ENCODE results near the gene OR56A4.
"Not testable (repeated sequence)": the region's sequence is repeated elsewhere in the genome, so short reads cannot be mapped to it uniquely, and the experiment has no call there.

Gene OR56A4, protein sequence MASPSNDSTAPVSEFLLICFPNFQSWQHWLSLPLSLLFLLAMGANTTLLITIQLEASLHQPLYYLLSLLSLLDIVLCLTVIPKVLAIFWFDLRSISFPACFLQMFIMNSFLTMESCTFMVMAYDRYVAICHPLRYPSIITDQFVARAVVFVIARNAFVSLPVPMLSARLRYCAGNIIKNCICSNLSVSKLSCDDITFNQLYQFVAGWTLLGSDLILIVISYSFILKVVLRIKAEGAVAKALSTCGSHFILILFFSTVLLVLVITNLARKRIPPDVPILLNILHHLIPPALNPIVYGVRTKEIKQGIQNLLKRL

DNA sequence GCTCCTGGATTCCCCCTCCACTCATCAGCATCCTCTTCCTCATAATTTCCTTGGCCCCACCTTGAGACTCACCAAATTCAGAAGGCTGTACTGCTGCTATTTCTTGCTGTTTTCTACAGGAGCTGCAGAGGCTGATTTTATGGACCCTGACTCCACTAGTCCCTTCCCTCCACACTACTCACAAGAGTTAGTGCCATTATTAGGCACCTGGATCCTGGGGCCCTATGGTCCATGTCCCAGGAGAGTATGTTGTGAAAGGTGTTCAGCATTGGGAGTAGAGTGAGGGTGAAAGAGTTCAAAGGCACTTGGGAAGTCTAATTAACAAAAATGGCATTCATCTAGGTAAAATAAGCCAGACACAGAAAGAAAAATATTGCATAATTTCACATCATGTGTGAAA is at the start of gene OR56A4:
Gene OR56A4 (minus strand): TSS at position 101 of the 400 bp plus-strand sequence. CDS start 3,954 bp downstream, outside the sequence.
- no peak for DNase-seq

DNA sequence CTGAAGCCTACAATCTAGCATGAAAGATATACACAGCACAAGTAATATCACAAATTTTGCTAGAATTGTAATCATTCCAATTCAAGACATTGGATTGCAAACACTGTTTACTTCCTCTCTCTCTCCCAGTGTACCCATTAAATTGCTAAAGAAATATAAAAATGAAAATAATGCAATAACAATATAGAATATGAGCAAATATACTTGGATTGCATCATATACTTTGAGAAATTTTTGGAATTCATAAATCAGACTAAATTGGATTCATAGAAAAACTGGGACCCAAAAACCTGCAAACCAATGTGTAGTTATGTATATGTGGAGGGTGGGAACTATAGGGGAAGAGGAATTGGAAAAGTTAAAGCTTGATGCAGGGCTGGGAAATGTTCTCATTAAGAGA is 48.8 kb upstream of the OR56A4 start:
- DNase-seq: no peak

DNA sequence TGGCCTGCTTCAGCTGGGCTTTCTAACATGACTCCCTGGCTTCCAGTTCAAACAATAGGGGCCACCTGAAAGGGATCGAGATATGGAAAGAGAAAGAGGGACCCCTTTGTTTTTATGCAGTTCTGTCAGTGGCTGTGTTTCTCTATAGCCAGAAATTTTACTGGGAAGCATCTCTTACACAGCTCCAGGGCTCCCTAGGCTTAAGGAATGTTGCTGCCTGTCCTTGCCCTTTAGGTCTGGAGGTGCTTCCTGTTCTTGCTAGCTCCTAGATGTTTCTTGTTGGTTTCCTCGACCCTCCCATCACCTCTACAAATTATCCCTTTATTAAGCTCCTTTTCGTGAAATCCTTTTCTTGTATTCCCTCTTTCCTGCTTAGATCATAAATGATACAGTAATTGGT is 45.6 kb upstream of the OR56A4 start:
- no peak for DNase-seq

DNA sequence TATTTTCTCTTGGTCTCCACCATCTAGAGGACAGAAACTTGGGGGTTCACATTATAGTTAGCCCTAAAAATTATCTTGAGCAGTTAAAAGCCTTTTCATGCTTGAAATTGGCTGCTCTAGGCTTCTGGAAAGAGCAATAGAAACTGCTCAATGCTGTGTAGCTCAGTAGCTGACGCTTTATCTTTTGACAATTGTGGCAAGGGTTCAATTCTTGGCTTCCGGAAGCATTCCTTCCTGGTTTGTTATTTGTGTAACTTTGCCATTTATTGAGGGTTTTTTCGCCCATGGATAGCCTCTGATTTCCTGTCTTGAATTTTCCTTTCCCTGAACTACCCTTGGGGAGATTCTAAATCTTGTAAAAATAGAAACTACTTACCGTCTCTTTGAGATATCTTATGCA is 34.1 kb upstream of the OR56A4 start:
- DNase-seq: no peak

DNA sequence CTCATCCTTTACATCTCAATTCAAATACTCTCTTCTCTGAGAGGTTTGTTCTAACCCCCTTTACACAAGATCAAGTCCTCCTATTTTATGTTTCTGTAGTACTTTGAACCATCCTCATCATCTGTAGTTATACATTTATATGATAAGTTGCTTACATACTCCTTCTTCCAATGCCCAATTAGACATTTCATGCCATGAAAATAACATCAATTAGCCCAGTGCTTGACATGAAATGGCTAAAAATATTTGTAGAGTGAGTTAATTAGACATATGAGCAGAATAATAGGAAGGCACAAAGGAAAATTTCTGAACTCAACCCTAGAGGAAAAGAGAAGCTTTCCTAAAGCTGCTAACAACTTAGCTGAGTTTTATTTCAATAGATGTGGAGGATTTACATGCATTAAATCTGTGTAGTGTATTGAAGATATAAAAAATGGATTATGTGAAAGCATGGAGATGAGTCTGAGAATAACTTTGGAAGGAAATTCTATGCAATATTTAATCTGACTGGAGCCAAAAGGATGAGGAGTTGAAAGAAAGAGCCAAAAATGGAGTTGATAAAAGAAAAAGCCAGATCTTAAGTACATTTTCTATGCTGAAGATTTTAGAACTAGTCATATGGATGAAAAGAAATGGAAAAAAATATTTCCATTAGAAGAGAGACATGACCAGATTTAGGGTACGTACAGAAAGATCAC is 24.1 kb upstream of the OR56A4 start, which contains the start of gene OR56A1:
Gene OR56A1 (minus strand): TSS at position 51 of the 698 bp plus-strand sequence. CDS start 3,066 bp downstream, outside the sequence.
- DNase-seq: no peak

DNA sequence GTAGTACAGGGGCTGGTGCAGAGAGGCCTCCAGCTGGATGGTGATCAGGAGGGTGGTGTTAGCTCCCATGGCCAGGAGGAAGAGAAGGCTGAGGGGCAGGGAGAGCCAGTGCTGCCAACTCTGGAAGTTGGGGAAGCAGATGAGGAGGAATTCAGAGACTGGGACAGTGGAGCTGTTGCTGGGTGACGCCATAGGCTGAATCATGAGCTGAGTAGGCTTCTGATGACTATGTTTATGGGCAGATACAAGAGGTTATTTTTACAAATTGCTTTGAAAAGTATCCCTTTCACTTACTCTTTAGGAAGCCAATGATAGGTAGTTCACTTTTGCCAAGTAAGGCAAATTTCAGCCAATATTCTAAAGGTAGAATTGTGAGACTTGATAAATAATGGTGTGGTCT is 20.8 kb upstream of the OR56A4 start:
- DNase-seq: no peak

DNA sequence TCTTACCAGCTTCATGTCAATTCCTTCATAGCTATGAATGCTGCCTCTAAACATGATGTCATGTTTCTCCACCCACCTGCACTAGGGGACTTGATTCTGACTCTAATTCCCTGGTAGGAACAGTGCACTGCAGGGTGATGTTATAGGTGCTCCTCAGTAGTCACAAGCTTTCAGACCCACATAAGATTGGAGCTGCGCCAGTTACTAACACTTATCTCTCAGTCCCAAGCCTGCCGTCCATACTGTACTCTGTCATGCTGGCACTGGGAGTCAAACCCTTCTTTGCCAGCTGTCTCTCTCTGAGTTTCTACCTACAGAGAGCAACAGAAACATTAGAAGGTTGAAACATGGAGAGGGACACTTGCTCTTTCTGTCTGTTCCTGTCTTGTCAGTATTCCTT is 18.3 kb upstream of the OR56A4 start:
- DNase-seq: no peak

DNA sequence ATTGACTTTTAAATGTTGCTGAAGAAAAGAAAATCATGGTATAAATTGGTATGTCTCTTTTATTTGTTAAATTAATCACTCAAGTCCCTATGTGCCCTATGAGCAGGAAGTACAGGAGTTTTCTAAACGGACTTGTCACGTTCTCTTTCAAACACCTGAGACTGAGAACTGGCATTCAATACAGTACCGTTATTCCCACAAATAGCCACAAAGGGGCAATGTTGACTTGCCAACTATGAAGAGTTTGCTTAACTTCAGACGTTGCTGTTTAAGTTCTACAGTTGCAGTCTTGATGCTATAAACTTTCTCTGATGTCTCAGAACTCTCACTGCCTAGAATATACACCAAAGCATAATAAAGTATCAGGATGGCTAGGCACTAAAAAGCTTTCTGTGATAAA is 16.2 kb upstream of the OR56A4 start:
- DNase-seq: peak; percentile 7

DNA sequence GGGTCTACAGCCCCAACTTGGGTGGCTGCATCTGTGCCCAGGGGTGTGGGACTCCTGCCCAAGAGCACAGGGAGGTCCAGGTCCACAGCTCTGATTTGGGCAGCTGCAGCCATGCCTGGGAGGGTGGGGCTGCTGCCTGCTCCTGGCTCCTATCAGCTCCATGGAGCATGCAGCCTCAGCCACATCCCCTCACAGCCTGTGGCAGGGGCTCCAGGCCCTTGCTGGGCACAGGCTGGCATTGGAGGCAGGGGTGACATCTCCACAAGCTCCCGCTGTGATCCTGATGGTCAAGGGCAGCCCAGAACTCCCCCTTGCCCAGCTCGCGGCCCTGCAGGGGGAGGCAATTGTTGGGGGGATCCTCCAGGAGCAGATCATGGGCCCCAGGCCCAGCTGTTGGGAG is 6.3 kb upstream of the OR56A4 start:
- DNase-seq: no peak

DNA sequence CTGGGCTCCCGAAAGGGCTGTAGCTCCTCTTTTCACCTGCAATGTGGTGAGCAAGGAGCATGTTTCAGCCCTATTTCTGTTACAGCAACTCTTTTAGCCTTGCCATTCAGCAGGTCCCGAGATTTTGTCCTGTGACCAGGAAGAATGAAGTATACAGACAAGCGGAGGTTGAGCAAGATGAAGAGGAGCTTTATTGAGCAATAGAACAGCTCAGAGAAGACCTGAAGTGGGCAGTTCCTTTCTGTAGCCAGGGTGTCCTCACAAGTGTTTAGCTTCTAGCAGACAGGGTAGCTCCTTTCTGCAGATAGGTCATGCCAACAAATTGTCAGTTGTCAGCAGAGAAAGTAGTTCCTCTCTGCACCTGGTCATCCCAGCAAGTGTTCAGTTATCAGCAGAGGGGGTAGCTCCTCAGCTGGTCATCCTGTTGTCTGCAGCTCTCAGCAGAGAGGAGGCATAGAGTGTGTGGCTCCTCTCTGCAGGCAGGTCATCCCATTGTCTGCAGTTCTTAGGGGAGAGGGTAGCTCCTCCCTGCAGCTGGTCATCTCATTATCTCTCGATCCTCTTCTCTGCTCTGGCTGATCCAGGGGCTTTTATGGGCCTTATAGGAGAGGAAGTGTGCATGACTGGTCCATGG is 5.4 kb upstream of the OR56A4 start:
- DNase-seq: no peak

DNA sequence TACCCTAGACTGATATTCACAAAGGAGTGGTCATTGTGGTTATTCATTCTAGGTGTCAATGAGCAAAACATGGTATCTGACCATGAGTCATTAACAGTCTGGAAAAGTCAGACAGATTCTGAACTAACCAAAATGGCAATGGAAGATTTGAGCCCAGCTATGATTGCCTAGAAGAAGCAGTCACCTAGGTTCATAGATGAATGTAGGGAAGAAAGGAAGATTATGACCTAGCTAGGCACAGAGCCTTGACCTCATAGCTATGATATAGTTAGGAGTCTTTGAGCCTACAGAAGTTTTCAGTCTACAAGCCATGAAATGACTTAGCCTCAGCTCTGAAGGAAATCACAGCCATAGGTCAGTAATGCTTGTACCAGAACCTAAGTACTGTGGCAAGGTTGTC is 351 bp downstream of the OR56A4 start:
- no peak for DNase-seq

DNA sequence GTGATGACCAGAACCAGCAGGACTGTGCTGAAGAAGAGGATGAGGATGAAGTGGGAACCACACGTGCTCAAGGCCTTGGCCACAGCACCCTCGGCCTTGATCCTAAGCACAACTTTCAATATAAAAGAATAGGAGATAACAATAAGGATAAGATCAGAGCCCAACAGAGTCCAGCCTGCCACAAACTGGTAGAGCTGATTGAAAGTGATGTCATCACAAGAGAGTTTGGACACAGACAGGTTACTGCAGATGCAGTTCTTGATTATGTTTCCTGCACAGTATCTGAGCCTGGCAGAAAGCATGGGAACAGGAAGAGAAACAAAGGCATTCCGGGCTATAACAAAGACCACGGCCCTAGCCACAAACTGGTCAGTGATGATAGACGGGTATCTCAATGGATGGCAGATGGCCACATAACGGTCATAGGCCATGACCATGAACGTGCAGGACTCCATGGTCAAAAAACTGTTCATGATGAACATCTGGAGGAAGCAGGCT is 4.5 kb downstream of the OR56A4 start:
- no peak for DNase-seq

DNA sequence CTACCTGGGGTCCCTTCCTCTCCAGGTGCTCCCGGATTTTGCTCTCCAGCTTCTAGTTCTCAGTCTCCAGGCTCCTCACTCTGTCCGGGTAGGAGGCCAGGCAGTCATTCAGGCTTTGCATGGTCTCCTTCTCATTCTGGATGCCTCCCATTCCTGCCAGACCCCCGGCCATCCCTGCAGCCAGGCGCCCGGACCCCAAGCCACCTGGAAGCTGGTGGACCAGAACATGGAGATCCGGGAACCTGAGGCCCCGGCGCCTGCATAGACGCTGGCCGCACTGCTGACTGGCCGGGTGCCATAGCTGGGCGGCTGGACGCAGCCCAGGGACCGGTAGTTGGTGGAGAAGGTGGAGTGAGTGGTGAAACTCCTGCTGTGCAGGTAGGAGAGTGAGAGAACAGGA is 12.0 kb downstream of the OR56A4 start:
- no peak for DNase-seq

DNA sequence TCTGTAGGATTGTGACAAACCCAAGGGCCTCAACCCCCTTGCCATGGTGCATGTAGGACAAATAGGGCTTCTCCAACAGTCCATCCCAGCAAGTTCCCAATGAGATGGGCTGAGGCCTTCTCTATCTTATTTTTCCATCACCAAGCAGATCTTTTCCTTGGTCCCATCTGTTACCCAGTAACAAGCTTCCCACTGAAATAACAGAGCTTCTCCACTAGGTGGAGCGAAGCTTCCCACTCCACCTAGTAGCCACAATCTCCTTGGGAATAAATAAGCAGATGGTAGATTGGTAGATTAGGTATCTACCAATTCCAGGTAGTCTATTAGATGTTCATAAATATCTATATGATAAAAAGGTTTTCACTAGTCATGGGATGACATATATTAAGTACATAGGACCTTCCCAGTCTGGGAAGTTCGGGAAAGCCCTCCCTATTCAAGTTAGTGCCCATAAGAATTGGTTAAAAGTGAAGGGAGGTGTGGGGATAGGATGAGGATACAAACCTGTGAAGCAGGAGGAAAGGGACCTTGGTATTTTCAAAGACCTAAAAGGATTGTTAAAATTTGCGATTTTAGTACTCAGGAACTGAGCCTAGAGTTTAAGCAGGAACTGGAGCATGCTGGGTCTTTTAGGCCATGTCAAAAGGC is 14.0 kb downstream of the OR56A4 start:
- DNase-seq: no peak

DNA sequence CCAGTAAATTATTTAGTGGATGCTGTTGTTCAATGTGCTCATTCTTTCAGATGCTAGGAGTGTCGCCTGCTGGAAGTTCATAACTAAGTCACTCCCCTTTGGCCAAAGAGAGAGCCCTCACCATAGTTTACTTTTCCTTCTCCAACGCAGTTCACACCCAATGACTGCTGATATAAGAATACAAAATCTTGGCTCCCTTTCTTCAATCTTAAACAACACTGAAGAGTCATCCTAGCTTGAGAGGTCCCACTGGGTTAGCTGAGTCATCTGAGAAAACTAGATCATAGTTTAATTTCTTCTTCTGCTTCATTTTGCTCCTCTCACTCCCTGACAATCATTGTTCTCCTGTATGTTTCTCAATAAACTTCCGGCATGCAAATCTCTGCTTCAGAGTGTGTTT is 14.6 kb downstream of the OR56A4 start:
- DNase-seq: no peak

DNA sequence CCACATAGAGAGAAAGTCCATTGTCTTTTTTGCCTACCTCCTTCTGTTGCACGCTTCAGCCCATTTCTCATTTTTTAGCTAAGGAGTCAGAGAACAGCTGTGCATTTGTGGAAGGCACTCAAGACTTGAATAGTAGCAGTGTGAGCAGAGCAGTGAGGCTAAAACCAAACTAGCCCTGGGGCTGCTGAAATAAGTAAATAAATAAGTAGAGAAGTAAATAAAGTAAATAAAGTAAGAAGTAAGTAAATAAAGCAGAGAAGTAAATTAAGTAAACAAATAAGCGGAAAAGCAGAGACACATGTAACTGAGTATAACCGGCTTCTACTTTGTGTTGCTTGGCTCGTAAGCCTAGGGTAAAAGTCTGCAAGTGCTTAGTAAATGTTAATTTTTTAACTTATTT is 17.5 kb downstream of the OR56A4 start:
- no peak for DNase-seq

DNA sequence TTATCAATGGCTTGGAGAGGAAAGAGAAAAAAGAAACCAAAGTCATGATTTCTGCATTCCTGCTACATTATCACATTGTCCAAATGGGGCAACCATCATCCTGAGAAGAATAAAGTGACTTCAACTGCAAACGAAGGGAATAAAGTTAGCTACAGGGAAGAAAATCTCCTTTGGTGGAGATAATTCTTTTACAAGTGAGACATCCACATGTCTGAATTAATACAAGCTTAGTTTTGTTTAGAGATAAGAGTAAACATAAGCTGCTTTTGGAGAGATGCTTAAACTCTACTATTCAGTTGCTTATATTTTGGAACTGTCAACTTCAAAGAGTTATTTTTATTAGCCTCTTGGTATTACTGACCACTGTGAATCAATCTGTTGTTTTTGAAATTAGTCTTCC is 19.9 kb downstream of the OR56A4 start, which contains the start of gene OR52L1:
Gene OR52L1 (minus strand): TSS at position 101 of the 400 bp plus-strand sequence. CDS start 55 bp downstream, at position 46.
- DNase-seq: no peak

DNA sequence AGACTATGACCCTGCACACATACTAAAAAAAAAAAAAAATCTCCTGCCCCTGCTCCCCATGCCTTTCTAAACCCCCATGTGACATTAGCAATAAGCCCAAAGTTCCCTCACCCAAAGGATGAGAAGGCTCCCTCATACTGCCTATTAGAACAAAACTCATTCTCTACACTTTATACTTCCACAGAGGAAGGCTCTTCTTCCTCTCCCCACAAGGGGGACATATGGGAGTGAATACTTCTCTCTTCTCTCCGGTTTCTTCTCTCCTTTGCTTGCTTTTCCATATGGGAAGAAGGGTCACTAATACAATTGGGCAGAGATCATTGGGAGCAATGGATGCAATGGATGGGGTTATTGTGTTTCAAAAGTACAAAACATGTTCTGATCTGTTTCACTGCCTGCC is 23.3 kb downstream of the OR56A4 start:
- DNase-seq: no peak

DNA sequence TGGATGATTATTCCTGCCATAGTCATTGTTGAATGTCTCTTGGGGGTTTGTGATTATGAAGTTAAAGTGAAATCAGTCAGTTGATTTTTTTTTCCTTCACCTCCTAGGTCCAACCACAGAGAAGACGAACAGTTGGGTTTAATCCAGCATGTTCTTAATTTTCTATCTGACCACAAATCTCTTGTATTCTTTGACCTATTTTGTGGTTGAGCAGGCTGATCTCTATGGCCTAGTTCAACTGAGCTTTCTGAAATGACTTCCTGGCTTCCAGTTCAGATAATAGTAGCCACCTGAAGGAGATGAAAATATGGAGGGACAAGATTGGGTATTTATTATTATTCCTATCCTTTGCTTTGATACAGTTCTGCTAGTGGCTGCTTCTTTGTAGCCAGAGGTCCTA is 33.2 kb downstream of the OR56A4 start:
- DNase-seq: no peak

DNA sequence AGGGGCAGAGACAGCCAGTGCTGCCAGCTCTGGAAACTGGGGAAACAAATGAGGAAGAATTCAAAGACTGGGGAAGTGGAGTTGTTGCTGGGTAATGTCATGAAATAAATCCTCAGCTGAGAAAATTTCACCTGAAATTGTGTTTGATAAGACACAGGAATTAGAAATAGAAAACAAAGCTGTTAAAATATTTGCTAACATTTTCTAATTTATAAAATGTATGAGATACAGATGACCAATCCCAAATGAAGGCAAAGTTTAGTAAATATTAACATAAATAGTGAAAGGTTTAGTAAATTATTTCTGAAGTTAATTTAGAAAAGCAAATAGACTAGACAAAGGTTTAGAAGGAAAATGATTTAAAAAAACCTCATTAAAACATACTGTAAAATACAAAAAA is 38.4 kb downstream of the OR56A4 start, which contains the start of gene OR56A5:
Gene OR56A5 (minus strand): TSS at position 101 of the 400 bp plus-strand sequence. CDS start 0 bp downstream, at position 101.
- DNase-seq: no peak

DNA sequence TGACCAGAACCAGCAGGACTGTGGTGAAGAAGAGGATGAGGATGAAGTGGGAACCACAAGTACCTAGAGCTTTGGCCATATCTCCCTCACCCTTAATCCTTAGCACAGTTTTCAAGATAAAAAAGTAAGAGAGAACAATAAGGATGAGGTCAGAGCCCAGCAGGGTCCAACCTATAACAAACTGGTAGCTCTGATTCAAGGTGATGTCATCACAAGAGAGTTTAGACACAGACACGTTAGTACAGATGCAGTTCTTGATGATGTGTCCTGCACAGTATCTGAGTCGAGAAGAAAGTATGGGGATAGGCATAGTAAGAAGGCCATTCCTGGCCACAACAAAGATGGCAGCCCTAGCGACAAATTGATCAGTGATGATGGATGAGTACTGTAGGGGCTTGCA is 39.0 kb downstream of the OR56A4 start:
- DNase-seq: no peak

DNA sequence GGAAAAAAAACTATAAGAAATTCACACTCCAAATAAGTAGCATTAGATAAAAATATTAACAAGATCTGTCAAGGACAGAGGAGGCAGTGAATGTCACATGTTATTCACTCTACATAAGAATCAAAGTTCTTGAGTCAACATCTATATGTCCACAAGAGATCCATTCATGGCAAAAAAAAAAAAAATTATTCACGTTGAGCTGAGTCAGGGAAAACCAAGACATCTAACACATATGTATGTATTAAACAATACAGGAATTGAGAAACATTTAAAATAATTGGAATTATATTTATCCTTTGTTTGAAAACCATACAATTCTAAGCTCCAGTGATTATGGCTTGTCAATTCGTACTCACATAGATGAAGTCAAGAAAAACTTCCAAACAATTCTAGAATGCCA is 39.8 kb downstream of the OR56A4 start:
- no peak for DNase-seq

DNA sequence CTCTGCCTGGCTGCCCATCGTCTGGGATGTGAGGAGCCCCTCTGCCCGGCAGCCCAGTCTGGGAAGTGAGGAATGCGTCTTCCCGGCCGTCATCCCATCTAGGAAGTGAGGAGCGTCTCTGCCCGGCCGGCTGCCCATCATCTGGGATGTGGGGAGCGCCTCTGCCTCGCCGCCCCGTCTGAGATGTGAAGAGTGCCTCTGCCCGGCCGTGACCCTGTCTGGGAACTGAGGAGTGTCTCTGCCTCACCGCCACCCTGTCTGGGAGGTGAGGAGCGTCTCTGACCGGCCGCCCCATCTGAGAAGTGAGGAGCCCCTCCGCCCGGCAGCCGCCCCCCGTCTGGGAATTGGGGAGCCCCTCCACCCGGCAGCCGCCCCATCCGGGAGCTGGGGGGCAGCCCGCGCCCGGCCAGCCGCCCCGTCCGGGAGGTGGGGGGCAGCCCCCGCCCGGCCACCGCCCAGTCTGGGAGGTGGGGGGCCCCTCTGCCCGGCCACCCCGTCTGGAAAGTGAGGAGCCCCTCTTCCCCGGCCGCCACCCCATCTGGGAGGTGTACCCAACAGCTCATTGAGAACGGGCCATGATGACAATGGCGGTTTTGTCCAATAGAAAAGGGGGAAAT is 45.9 kb downstream of the OR56A4 start:
- not testable (repeated sequence) for DNase-seq

All from fibroblast of upper back skin (primary cell).